Skeletal muscle satellite cell (primary cell): ENCODE measurements around the gene SLC6A18.
"Not testable (repeated sequence)": the region's sequence is repeated elsewhere in the genome, so short reads cannot be mapped to it uniquely, and the experiment has no call there.

Experiments
- H3K27me3 ChIP-seq: 2 replicates; pipeline ENCODE4 v1.7.0; 2013; ENCODE audit warnings: low read length; ENCODE audit not compliant: control insufficient read depth, insufficient read depth
- H3K36me3 ChIP-seq: 2 replicates; pipeline ENCODE4 v1.7.0; 2013; ENCODE audit warnings: mild to moderate bottlenecking, control low read depth, low read length; ENCODE audit not compliant: insufficient read depth
- H3K4me1 ChIP-seq: 2 replicates; pipeline ENCODE4 v1.7.0; 2013; ENCODE audit warnings: low read length; ENCODE audit not compliant: control insufficient read depth, insufficient read depth
- H3K4me2 ChIP-seq: 2 replicates; pipeline ENCODE4 v1.7.0; 2013; ENCODE audit warnings: mild to moderate bottlenecking, low read length
- H3K4me3 ChIP-seq: 2 replicates; pipeline ENCODE4 v1.7.0; 2013; ENCODE audit warnings: low read length
- H3K9ac ChIP-seq: 2 replicates; pipeline ENCODE4 v1.7.0; 2013; ENCODE audit warnings: mild to moderate bottlenecking, low read depth, low read length, moderate library complexity
- H3K9me3 ChIP-seq: replicated peaks from 2 replicates; pipeline ENCODE4 v1.7.0; 2013; ENCODE audit warnings: mild to moderate bottlenecking, control low read depth, low read length

The SLC6A18 gene

DNA sequence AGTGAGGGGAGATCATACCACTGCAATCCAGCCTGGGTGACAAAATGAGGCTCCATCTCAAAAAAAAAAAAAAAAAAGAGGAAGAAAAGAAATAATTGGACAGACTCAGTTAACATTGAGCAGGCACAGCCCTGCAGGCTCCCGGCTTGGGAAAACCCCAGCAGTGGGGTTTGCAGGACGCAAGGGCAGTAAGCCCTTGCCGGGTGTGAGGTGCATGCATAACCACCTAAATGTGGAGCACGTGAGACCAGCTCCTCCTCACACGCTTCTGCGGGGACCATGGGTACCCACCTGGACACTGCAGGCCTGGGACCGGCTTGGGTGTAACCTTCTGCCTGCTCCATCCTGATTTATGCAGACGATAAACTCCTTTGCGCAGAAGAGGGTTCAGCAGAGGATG, 4.8 kb upstream of the SLC6A18 start:
- Histone ChIP-seq H3K9me3 (peaks cover 4% of the 10 kb centered on the region), H3K27me3 (no peaks in the 10 kb centered on the region), H3K4me3 (no peak overlapping the region), H3K4me1 (no peaks in the 10 kb centered on the region), H3K36me3 (no peaks in the 10 kb centered on the region), H3K9ac (no peak overlapping the region), H3K4me2 (no peak overlapping the region)

GRCh38 chr5:1220831-1221230, 4.3 kb upstream of the SLC6A18 start:
- H3K4me3 ChIP-seq, result no peak overlapping the region
- no peaks in the 10 kb centered on the region for H3K36me3 ChIP-seq
- H3K9me3 ChIP-seq, result peaks cover 2% of the 10 kb centered on the region
- no peak overlapping the region for H3K9ac ChIP-seq
- no peaks in the 10 kb centered on the region for H3K4me1 ChIP-seq
- H3K4me2 ChIP-seq, result no peak overlapping the region
- H3K27me3 ChIP-seq, result no peaks in the 10 kb centered on the region

- Histone ChIP-seq H3K4me1 (no peaks in the 10 kb centered on the region), H3K4me3 (no peak overlapping the region), H3K4me2 (no peak overlapping the region), H3K9me3 (no peaks in the 10 kb centered on the region), H3K9ac (no peak overlapping the region), H3K27me3 (no peaks in the 10 kb centered on the region), H3K36me3 (no peaks in the 10 kb centered on the region)
Observed at GRCh38 chr5:1221721-1222120, 3.5 kb upstream of the SLC6A18 start.

DNA sequence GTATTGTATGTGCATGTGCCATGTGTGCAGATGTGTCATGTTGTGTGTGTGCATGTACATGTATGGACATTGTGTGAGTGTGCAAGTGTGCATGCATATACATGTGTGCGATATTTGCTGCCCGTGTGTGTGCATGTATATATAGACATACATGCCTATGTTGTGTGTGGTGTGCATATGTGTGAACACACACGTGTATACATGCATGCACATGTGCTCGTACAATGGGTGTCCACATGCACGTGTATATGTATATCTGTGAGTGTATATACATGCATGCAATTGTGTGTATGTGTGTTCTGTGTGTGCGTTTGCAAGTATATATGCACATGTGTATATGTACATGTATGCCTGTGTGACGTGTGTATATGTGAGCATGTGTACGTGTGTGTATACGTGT, 3.0 kb upstream of the SLC6A18 start:
- no peaks in the 10 kb centered on the region for H3K9me3 ChIP-seq
- no peaks in the 10 kb centered on the region for H3K4me1 ChIP-seq
- H3K27me3 ChIP-seq, result no peaks in the 10 kb centered on the region
- H3K4me2 ChIP-seq, result no peak overlapping the region
- no peak overlapping the region for H3K9ac ChIP-seq
- no peak overlapping the region for H3K4me3 ChIP-seq
- H3K36me3 ChIP-seq, result no peaks in the 10 kb centered on the region

DNA sequence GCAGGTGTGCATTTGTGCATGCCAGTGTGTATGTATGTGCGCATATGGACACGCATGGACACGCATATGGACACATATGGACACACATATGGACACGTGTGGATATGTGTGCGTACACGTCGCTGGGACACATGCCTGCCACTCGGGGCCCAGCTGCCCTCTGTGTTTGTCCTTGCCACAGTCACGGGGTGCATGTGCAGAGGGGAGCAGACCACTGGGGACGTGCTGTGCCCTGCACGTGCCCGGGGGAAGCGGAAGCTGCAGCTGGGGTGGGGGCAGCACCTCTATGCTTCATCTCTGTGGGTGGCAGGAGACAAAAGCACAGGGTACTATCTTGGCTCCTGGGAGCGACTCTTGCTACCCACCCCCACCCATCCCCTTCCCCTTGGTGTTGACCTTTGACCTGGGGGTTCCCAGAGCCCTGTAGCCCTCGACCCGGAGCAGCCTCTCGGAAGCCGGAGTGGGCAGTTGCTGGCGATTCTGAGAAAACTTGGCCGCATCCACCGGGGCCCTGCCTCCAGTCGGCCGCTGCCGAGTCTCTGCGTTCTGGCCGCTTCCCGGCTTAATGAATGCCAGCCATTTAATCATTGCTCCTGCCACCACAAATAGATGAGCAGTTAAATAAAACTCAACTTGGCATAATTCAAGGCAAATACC, 2.4 kb upstream of the SLC6A18 start:
- Histone ChIP-seq H3K9me3 (no peaks in the 10 kb centered on the region), H3K4me3 (no peak overlapping the region), H3K4me1 (no peaks in the 10 kb centered on the region), H3K4me2 (no peak overlapping the region), H3K36me3 (no peaks in the 10 kb centered on the region), H3K9ac (no peak overlapping the region), H3K27me3 (no peaks in the 10 kb centered on the region)

DNA sequence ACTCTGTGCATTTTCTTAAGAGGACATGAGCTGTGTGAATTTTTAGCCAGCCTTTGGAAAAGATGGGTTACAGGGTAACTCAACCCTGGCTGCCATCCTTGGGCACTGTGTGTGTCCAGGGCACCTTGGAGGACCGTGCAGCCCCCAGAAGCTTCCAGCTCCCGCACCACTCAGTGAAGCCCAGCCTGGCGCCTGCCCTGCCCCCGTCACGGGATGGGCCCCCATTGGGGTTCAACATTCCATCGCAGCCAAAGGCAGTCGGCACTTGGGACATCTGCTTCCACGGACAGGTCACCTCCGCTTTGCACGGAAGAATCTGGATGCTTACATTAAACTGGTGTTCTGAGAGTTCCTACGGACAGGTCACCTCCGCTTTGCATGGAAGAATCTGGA, 1.9 kb upstream of the SLC6A18 start:
- H3K4me3 ChIP-seq, result no peak overlapping the region
- no peak overlapping the region for H3K9ac ChIP-seq
- H3K4me1 ChIP-seq, result no peaks in the 10 kb centered on the region
- no peaks in the 10 kb centered on the region for H3K36me3 ChIP-seq
- H3K4me2 ChIP-seq, result no peak overlapping the region
- H3K27me3 ChIP-seq, result peaks cover 2% of the 10 kb centered on the region
- H3K9me3 ChIP-seq, result no peaks in the 10 kb centered on the region

GRCh38 chr5:1224631-1225030, 550 bp upstream of the SLC6A18 start:
- H3K4me3 ChIP-seq, result no peak overlapping the region
- no peak overlapping the region for H3K4me2 ChIP-seq
- no peaks in the 10 kb centered on the region for H3K36me3 ChIP-seq
- peaks cover 2% of the 10 kb centered on the region for H3K27me3 ChIP-seq
- no peaks in the 10 kb centered on the region for H3K9me3 ChIP-seq
- H3K9ac ChIP-seq, result no peak overlapping the region
- no peaks in the 10 kb centered on the region for H3K4me1 ChIP-seq

DNA sequence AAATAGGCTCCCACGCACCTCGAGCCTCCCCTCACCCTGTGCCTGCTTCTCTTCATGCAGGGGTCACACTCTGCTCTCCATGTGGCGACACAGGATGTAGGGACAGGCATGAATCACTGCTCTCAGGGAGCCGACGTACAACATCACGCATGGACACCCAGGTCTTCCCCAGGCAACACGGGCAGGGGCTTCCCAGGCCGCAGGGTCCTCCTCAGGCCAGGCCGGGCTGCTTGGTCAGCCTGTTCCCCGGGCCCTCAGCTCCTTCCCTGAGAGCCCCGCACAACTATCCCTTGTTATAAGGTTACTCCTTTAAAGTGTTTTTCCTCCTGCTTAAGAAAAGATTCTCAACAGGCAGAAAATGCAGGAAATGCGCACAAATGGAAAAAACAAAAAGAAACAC, 1.1 kb downstream of the SLC6A18 start:
- Histone ChIP-seq H3K4me3 (no peak overlapping the region), H3K27me3 (peaks cover 2% of the 10 kb centered on the region), H3K9me3 (no peaks in the 10 kb centered on the region), H3K4me2 (no peak overlapping the region), H3K9ac (no peak overlapping the region), H3K36me3 (no peaks in the 10 kb centered on the region), H3K4me1 (no peaks in the 10 kb centered on the region)

DNA sequence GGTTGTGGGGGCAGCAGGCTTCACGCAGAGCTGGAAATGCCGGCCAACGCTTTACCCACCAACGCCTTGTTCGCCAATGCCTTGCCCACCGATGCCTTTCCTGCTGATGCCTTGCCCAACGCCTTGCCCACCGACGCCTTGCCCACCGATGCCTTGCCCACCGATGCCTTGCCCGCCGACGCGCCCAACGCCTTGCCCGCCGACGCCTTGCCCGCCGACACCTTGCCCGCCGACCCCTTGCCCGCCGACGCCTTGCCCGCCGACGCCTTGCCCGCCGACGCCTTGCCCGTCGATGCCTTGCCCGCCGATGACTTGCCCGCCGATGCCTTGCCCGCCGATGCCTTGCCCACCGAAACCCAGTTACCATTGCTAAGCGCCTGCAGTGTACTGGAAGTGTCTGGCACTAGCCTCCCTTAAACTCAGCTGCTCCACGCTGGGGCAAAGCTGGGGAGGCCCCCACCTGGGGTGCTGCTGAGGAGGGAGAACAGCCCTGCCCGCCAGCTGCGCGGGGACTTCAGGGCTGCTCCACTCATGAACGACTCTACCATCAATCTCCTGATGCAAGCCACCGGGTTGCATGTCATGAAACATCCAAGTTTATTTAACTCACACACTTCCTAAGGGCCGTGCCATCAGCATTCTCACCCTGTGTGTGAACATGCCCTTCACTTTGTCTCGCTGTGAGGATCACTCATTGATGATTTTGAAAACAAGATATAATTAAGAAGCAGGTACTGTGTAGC, 1.8 kb downstream of the SLC6A18 start:
- Histone ChIP-seq H3K4me1 (no peaks in the 10 kb centered on the region), H3K9ac (no peak overlapping the region), H3K4me2 (no peak overlapping the region), H3K9me3 (no peaks in the 10 kb centered on the region), H3K36me3 (no peaks in the 10 kb centered on the region), H3K27me3 (peaks cover 2% of the 10 kb centered on the region), H3K4me3 (no peak overlapping the region)

- H3K4me1 ChIP-seq, result no peaks in the 10 kb centered on the region
- H3K27me3 ChIP-seq, result peaks cover 2% of the 10 kb centered on the region
- no peaks in the 10 kb centered on the region for H3K36me3 ChIP-seq
- H3K9ac ChIP-seq, result no peak overlapping the region
- H3K9me3 ChIP-seq, result no peaks in the 10 kb centered on the region
- H3K4me3 ChIP-seq, result no peak overlapping the region
- no peak overlapping the region for H3K4me2 ChIP-seq
Observed at GRCh38 chr5:1227667-1228066, 2.5 kb downstream of the SLC6A18 start.

DNA sequence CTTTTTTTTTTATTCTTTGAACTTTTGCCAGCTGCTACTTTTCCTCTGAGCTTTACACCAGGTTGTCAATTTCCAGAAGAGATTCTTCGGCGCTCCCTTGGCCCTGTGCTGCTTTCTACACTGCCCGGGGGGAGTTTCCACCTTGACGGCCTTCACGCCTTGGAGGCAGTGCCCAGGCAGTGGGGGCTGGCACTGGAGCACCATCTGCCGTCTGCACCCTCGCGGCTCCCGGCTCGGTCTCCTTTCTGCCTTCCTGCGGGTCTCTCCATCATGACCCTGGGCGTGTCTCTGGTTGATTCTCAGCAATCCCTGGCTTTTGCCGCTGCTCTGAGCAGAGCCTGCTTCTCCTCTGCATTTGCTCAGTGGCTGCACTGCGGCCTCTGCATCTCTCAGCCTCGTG, 2.9 kb downstream of the SLC6A18 start:
- no peaks in the 10 kb centered on the region for H3K9me3 ChIP-seq
- H3K9ac ChIP-seq, result no peak overlapping the region
- peaks cover 2% of the 10 kb centered on the region for H3K27me3 ChIP-seq
- H3K4me1 ChIP-seq, result no peaks in the 10 kb centered on the region
- no peak overlapping the region for H3K4me2 ChIP-seq
- no peak overlapping the region for H3K4me3 ChIP-seq
- no peaks in the 10 kb centered on the region for H3K36me3 ChIP-seq

GRCh38 chr5:1229023-1229422, 3.8 kb downstream of the SLC6A18 start:
- H3K4me1 ChIP-seq, H3K27me3 ChIP-seq, H3K9ac ChIP-seq, H3K4me3 ChIP-seq, H3K9me3 ChIP-seq, H3K36me3 ChIP-seq, H3K4me2 ChIP-seq: not testable (repeated sequence)
